WTC11 (cell line): Measurements from ENCODE around the gene OGA. TPM values are rescaled to one million over a fixed set of nuclear protein-coding genes. Genes with fewer than 3 reads are reported as not detected.

ENCODE experiments used
- AR ChIP-seq: fragments of 250-450 bp; sonication (Bioruptor Pico); IDR thresholded peaks from 2 replicates; pipeline ENCODE4 v1.9.0; 2021; ENCODE audit warnings: mild to moderate bottlenecking
- ARID4B ChIP-seq: sonication (generic); formaldehyde crosslinking; IDR thresholded peaks from 2 replicates; pipeline ENCODE4 v1.8.0; 2023; ENCODE audit warnings: missing genetic modification reagents, mild to moderate bottlenecking, borderline replicate concordance
- CBFB ChIP-seq: sonication (generic); formaldehyde crosslinking; IDR thresholded peaks from 2 replicates; pipeline ENCODE4 v1.8.1; 2022; ENCODE audit warnings: mild to moderate bottlenecking, low read depth, missing genetic modification reagents
- E2F1 ChIP-seq: sonication (generic); formaldehyde crosslinking; IDR thresholded peaks from 2 replicates; pipeline ENCODE4 v1.8.0; 2022; ENCODE audit warnings: mild to moderate bottlenecking, missing genetic modification reagents
- ETV6 ChIP-seq: sonication (generic); formaldehyde crosslinking; IDR thresholded peaks from 2 replicates; pipeline ENCODE4 v1.8.1; 2022; ENCODE audit warnings: mild to moderate bottlenecking, missing genetic modification reagents
- MLX ChIP-seq: sonication (generic); formaldehyde crosslinking; IDR thresholded peaks from 2 replicates; pipeline ENCODE4 v1.8.1; 2023; ENCODE audit warnings: mild to moderate bottlenecking, missing genetic modification reagents, moderate library complexity
- MYBL2 ChIP-seq: sonication (generic); formaldehyde crosslinking; IDR thresholded peaks from 2 replicates; pipeline ENCODE4 v1.8.1; 2023; ENCODE audit warnings: mild to moderate bottlenecking, moderate library complexity, missing genetic modification reagents
- RORB ChIP-seq: fragments of 250-450 bp; sonication (Bioruptor Pico); IDR thresholded peaks from 2 replicates; pipeline ENCODE4 v1.9.0; 2021; ENCODE audit warnings: mild to moderate bottlenecking
- USF1 ChIP-seq: sonication (generic); formaldehyde crosslinking; IDR thresholded peaks from 2 replicates; pipeline ENCODE4 v1.8.0; 2022; ENCODE audit warnings: mild to moderate bottlenecking, missing genetic modification reagents
- ZBTB43 ChIP-seq: sonication (generic); formaldehyde crosslinking; IDR thresholded peaks from 2 replicates; pipeline ENCODE4 v1.8.1; 2023; ENCODE audit warnings: mild to moderate bottlenecking, missing genetic modification reagents
- ZSCAN18 ChIP-seq: fragments of 250-450 bp; sonication (Bioruptor Pico); IDR thresholded peaks from 2 replicates; pipeline ENCODE4 v2.1.2; 2022; ENCODE audit warnings: mild to moderate bottlenecking, moderate library complexity
- total RNA-seq: library from RNA; stranded (reverse); gene quantifications from 3 replicates; pipeline ENCODE4 v1.2.3, GENCODE V29; 2021
- TF ChIP-seq, protein P1 (sequence below): fragments of 250-450 bp; sonication (Bioruptor Pico); IDR thresholded peaks from 2 replicates; pipeline ENCODE4 v1.9.0; 2021; ENCODE audit warnings: mild to moderate bottlenecking, borderline replicate concordance
- TF ChIP-seq, protein P2 (sequence below): fragments of 250-450 bp; sonication (Bioruptor Pico); IDR thresholded peaks from 2 replicates; pipeline ENCODE4 v1.8.0; 2021; ENCODE audit warnings: mild to moderate bottlenecking
- TF ChIP-seq, protein P3 (sequence below): sonication (generic); formaldehyde crosslinking; IDR thresholded peaks from 2 replicates; pipeline ENCODE4 v1.8.0; 2023; ENCODE audit warnings: mild to moderate bottlenecking, missing genetic modification reagents
- TF ChIP-seq, protein P4 (sequence below): sonication (generic); formaldehyde crosslinking; IDR thresholded peaks from 2 replicates; pipeline ENCODE4 v1.8.0; 2022; ENCODE audit warnings: mild to moderate bottlenecking, missing genetic modification reagents

OGA gene
- total RNA-seq, 1 experiment from 2014 or later = 111 TPM

- TF ChIP-seq E2F1 (no peak), AR (no peak), ARID4B (0 out of 2 replicates have a peak, but pooled peaks have one; percentile 61), ZBTB43 (0 out of 2 replicates have a peak, but pooled peaks have one; percentile 22), MYBL2 (no peak), MLX (no peak), ZSCAN18 (CRISPR knock-in tag) (no peak), RORB (CRISPR knock-in tag) (no peak), ETV6 (no peak), CBFB (no peak), USF1 (CRISPR knock-in tag) (0 out of 2 replicates have a peak, but pooled peaks have one; percentile 19)
- TF ChIP-seq, protein P1, sequence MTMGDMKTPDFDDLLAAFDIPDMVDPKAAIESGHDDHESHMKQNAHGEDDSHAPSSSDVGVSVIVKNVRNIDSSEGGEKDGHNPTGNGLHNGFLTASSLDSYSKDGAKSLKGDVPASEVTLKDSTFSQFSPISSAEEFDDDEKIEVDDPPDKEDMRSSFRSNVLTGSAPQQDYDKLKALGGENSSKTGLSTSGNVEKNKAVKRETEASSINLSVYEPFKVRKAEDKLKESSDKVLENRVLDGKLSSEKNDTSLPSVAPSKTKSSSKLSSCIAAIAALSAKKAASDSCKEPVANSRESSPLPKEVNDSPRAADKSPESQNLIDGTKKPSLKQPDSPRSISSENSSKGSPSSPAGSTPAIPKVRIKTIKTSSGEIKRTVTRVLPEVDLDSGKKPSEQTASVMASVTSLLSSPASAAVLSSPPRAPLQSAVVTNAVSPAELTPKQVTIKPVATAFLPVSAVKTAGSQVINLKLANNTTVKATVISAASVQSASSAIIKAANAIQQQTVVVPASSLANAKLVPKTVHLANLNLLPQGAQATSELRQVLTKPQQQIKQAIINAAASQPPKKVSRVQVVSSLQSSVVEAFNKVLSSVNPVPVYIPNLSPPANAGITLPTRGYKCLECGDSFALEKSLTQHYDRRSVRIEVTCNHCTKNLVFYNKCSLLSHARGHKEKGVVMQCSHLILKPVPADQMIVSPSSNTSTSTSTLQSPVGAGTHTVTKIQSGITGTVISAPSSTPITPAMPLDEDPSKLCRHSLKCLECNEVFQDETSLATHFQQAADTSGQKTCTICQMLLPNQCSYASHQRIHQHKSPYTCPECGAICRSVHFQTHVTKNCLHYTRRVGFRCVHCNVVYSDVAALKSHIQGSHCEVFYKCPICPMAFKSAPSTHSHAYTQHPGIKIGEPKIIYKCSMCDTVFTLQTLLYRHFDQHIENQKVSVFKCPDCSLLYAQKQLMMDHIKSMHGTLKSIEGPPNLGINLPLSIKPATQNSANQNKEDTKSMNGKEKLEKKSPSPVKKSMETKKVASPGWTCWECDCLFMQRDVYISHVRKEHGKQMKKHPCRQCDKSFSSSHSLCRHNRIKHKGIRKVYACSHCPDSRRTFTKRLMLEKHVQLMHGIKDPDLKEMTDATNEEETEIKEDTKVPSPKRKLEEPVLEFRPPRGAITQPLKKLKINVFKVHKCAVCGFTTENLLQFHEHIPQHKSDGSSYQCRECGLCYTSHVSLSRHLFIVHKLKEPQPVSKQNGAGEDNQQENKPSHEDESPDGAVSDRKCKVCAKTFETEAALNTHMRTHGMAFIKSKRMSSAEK (CRISPR knock-in tag) = no peak
- TF ChIP-seq, protein P2, sequence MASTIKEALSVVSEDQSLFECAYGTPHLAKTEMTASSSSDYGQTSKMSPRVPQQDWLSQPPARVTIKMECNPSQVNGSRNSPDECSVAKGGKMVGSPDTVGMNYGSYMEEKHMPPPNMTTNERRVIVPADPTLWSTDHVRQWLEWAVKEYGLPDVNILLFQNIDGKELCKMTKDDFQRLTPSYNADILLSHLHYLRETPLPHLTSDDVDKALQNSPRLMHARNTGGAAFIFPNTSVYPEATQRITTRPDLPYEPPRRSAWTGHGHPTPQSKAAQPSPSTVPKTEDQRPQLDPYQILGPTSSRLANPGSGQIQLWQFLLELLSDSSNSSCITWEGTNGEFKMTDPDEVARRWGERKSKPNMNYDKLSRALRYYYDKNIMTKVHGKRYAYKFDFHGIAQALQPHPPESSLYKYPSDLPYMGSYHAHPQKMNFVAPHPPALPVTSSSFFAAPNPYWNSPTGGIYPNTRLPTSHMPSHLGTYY (CRISPR knock-in tag) = no peak
- TF ChIP-seq, protein P3, sequence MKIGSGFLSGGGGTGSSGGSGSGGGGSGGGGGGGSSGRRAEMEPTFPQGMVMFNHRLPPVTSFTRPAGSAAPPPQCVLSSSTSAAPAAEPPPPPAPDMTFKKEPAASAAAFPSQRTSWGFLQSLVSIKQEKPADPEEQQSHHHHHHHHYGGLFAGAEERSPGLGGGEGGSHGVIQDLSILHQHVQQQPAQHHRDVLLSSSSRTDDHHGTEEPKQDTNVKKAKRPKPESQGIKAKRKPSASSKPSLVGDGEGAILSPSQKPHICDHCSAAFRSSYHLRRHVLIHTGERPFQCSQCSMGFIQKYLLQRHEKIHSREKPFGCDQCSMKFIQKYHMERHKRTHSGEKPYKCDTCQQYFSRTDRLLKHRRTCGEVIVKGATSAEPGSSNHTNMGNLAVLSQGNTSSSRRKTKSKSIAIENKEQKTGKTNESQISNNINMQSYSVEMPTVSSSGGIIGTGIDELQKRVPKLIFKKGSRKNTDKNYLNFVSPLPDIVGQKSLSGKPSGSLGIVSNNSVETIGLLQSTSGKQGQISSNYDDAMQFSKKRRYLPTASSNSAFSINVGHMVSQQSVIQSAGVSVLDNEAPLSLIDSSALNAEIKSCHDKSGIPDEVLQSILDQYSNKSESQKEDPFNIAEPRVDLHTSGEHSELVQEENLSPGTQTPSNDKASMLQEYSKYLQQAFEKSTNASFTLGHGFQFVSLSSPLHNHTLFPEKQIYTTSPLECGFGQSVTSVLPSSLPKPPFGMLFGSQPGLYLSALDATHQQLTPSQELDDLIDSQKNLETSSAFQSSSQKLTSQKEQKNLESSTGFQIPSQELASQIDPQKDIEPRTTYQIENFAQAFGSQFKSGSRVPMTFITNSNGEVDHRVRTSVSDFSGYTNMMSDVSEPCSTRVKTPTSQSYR (CRISPR knock-in tag) = no peak
- TF ChIP-seq, protein P4, sequence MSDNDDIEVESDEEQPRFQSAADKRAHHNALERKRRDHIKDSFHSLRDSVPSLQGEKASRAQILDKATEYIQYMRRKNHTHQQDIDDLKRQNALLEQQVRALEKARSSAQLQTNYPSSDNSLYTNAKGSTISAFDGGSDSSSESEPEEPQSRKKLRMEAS (CRISPR knock-in tag) = no peak; the same call in 1 of the 2 replicates
Measured at GRCh38 chr10:101839416-101840063, 21.3 kb upstream of the OGA start (continued).
